ENCODE data around the gene RNF222. TPM values are rescaled to one million over a fixed set of nuclear protein-coding genes. Genes with fewer than 3 reads are reported as not detected.

RNF222 gene
- total and polyA plus RNA-seq, 8 donors, result 1.5 TPM; not detected in 7

DNA sequence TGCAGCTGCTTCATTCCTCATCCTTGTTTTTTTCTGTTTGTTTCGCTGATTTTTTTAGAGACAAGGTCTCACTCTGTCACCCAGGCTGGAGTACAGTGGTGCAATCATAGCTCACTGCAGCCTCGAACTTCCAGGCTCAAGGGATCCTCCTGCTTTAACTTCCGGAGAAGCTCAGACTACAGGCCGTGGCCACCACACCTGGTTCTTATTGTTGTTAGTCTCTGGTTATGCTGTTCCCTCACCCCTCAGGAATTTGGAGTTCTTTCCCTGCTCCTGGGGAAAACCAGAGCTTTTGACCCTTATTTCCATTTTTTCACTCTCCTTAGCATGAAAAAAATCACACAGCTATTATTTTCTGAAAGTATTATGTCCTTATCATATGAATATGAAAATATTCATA, 56.2 kb downstream of the RNF222 start:
- no peaks in the 10 kb centered on the region for H3K36me3 ChIP-seq
- 63 to 83% (median 77%) methylated on average over 4 of the region's 4 CpGs for WGBS, 5 donors
- intact Hi-C loops (cut with DNase I; ENCODE audit: low total_unique reads), result no loop called here
- H3K27me3 ChIP-seq, result peaks cover 0 to 13% (median 0%) of the 10 kb centered on the region in 3 donors
- no peak overlapping the region for H3K27ac ChIP-seq
- TF ChIP-seq POLR2A (IDR thresholded peaks at IDR 0.05) (no peak), POLR2AphosphoS5 (IDR thresholded peaks at IDR 0.05) (no peak), EP300 (IDR thresholded peaks at IDR 0.05) (no peak)
- TF ChIP-seq, protein P1, sequence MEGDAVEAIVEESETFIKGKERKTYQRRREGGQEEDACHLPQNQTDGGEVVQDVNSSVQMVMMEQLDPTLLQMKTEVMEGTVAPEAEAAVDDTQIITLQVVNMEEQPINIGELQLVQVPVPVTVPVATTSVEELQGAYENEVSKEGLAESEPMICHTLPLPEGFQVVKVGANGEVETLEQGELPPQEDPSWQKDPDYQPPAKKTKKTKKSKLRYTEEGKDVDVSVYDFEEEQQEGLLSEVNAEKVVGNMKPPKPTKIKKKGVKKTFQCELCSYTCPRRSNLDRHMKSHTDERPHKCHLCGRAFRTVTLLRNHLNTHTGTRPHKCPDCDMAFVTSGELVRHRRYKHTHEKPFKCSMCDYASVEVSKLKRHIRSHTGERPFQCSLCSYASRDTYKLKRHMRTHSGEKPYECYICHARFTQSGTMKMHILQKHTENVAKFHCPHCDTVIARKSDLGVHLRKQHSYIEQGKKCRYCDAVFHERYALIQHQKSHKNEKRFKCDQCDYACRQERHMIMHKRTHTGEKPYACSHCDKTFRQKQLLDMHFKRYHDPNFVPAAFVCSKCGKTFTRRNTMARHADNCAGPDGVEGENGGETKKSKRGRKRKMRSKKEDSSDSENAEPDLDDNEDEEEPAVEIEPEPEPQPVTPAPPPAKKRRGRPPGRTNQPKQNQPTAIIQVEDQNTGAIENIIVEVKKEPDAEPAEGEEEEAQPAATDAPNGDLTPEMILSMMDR (IDR thresholded peaks at IDR 0.05), result no peak
- H3K4me1 ChIP-seq, result peaks cover 0 to 12% (median 11%) of the 10 kb centered on the region in 4 donors
- no peaks in the 10 kb centered on the region for H3K9me3 ChIP-seq
- DNase-seq, result no peak
- H3K4me3 ChIP-seq, result no peak overlapping the region

Other genes starting within 250 kb of the RNF222 start
- gene PER1, start 245.4 kb downstream of the RNF222 start, total RNA-seq, result 100 to 1,000 TPM in 3 of 5 donors, 10 to 100 TPM in 2; 16.2 to 163 (median 137) TPM
- 10 to 100 TPM; 47.2 to 69.4 (median 66.7) TPM for gene PER1, start 245.4 kb downstream of the RNF222 start, polyA plus RNA-seq
- 100 to 1,000 TPM in 1 of 5 donors, 10 to 100 TPM in 2, 1 to 10 TPM in 2; 6.7 to 104 (median 17.3) TPM for gene VAMP2, start 234.9 kb downstream of the RNF222 start, total RNA-seq
- gene VAMP2, start 234.9 kb downstream of the RNF222 start, polyA plus RNA-seq, result 10 to 100 TPM; 32.4 to 58.8 (median 43.1) TPM
- 10 to 100 TPM in 3 of 5 donors, 1 to 10 TPM in 2; 5.2 to 37.6 (median 14.9) TPM for gene TMEM107, start 221.4 kb downstream of the RNF222 start, total RNA-seq
- 10 to 100 TPM in 1 of 3 donors, 1 to 10 TPM in 2; 6.3 to 10.3 (median 8.0) TPM for gene TMEM107, start 221.4 kb downstream of the RNF222 start, polyA plus RNA-seq
- gene BORCS6, start 207.6 kb downstream of the RNF222 start, total RNA-seq, result 10 to 100 TPM in 2 of 5 donors, 1 to 10 TPM in 2, under 1 TPM in 1; 0.58 to 70.1 (median 4.6) TPM
- gene BORCS6, start 207.6 kb downstream of the RNF222 start, polyA plus RNA-seq, result 1 to 10 TPM; 6.6 to 9.2 (median 7.9) TPM
- gene AURKB, start 187.3 kb downstream of the RNF222 start, total RNA-seq, result 10 to 100 TPM in 2 of 5 donors, 1 to 10 TPM in 3; 1.0 to 66.0 (median 2.3) TPM
- 10 to 100 TPM in 2 of 3 donors, 1 to 10 TPM in 1; 8.2 to 24.9 (median 10.7) TPM for gene AURKB, start 187.3 kb downstream of the RNF222 start, polyA plus RNA-seq
- gene CTC1, start 149.8 kb downstream of the RNF222 start, total RNA-seq, result 100 to 1,000 TPM in 1 of 5 donors, 10 to 100 TPM in 4; 12.9 to 105 (median 40.1) TPM
- 1 to 10 TPM; 3.7 to 9.9 (median 9.7) TPM for gene CTC1, start 149.8 kb downstream of the RNF222 start, polyA plus RNA-seq
- gene PFAS, start 148.5 kb downstream of the RNF222 start, total RNA-seq, result 10 to 100 TPM in 4 of 5 donors, 1 to 10 TPM in 1; 5.9 to 68.7 (median 25.3) TPM
- 10 to 100 TPM in 1 of 3 donors, 1 to 10 TPM in 2; 4.6 to 10.2 (median 6.3) TPM for gene PFAS, start 148.5 kb downstream of the RNF222 start, polyA plus RNA-seq
- 10 to 100 TPM in 1 of 5 donors, 1 to 10 TPM in 3, not detected in 1; 2.9 to 25.4 (median 7.6) TPM for gene RANGRF, start 109.2 kb downstream of the RNF222 start, total RNA-seq
- gene RANGRF, start 109.2 kb downstream of the RNF222 start, polyA plus RNA-seq, result 10 to 100 TPM; 48.5 to 59.2 (median 54.1) TPM
- 10 to 100 TPM in 1 of 5 donors, 1 to 10 TPM in 2, under 1 TPM in 1, not detected in 1; 0.55 to 25.9 (median 4.8) TPM for gene SLC25A35, start 102.4 kb downstream of the RNF222 start, total RNA-seq
- gene SLC25A35, start 102.4 kb downstream of the RNF222 start, polyA plus RNA-seq, result 1 to 10 TPM; 4.0 to 7.3 (median 4.4) TPM
- 100 to 1,000 TPM in 1 of 5 donors, 10 to 100 TPM in 2, 1 to 10 TPM in 2; 2.4 to 263 (median 11.0) TPM for gene ARHGEF15, start 87.6 kb downstream of the RNF222 start, total RNA-seq
- 1 to 10 TPM; 2.8 to 5.7 (median 3.8) TPM for gene ARHGEF15, start 87.6 kb downstream of the RNF222 start, polyA plus RNA-seq
- not detected for gene ODF4, start 58.0 kb downstream of the RNF222 start, total RNA-seq
- not detected for gene ODF4, start 58.0 kb downstream of the RNF222 start, polyA plus RNA-seq
- 1,000 to 10,000 TPM in 4 of 5 donors, 100 to 1,000 TPM in 1; 506 to 3,830 (median 2,422) TPM for gene RPL26, start 14.6 kb downstream of the RNF222 start, total RNA-seq
- gene RPL26, start 14.6 kb downstream of the RNF222 start, polyA plus RNA-seq, result 1,000 to 10,000 TPM; 4,166 to 5,414 (median 4,286) TPM
- gene NDEL1, start 38.1 kb upstream of the RNF222 start, total RNA-seq, result 100 to 1,000 TPM in 1 of 5 donors, 10 to 100 TPM in 4; 12.8 to 102 (median 63.8) TPM
- 10 to 100 TPM; 17.6 to 31.9 (median 26.3) TPM for gene NDEL1, start 38.1 kb upstream of the RNF222 start, polyA plus RNA-seq
- gene MYH10, start 232.9 kb upstream of the RNF222 start, total RNA-seq, result 100 to 1,000 TPM in 1 of 5 donors, 10 to 100 TPM in 3, 1 to 10 TPM in 1; 9.3 to 104 (median 24.2) TPM
- 1 to 10 TPM; 1.8 to 2.4 (median 2.3) TPM for gene MYH10, start 232.9 kb upstream of the RNF222 start, polyA plus RNA-seq

Measured in stomach (tissue), 9 donors.